HepG2 (cell line): ENCODE results near the gene ARHGEF26. TPM values are rescaled to one million over a fixed set of nuclear protein-coding genes. Genes with fewer than 3 reads are reported as not detected.

Experiments used
- ATAC-seq: fragments of 200-7000 bp; cut with Tn5 transposase; 3 replicates; pipeline ENCODE4 v1.9.1; 2020; ENCODE audit warnings: mild to moderate bottlenecking, moderate library complexity
- BruUV-seq: library from RNA; stranded (reverse); fragments of 400-500 nt; replicated peaks from 2 replicates; lab custom pipeline; 2021; lab: Mats Ljungman, UMichigan
- CTCF ChIA-PET: fragments of 300-600 bp; formaldehyde crosslinking; extraction: SDS; loops from one replicate; lab custom pipeline; 2021; ENCODE audit warnings: low total read pairs, inconsistent platforms, low intra/inter-chr PET ratio; lab: Yijun Ruan, JAX
- POLR2A ChIA-PET: fragments of 350-600 bp; sonication (Branson Sonifier 250); formaldehyde crosslinking; loops from one replicate; lab custom pipeline; 2020; ENCODE audit warnings: antibody characterized with exemption, inconsistent platforms; lab: Yijun Ruan, JAX
- DNase-seq: peaks from one replicate; pipeline ENCODE4 v3.0.0-alpha.2; 2015; ENCODE audit warnings: low spot score
- FAIRE-seq: peaks from 3 replicates; lab custom pipeline; 2011; peaks lifted over from hg19 to GRCh38; lab: Jason Lieb, UNC
- H2AFZ ChIP-seq: one replicate; pipeline ENCODE4 v1.6.1; 2011; ENCODE audit warnings: low read length, inconsistent platforms
- H3K27ac ChIP-seq: fragments of 300-600 bp; 3 replicates; pipeline ENCODE4 v1.8.0; 2011; ENCODE audit warnings: mixed run types, mild to moderate bottlenecking, mixed read lengths, low read length, inconsistent platforms; ENCODE audit not compliant: insufficient read depth; ENCODE audit errors: extremely low read length
- H3K27me3 ChIP-seq, 2 experiments: fragments of 200-600 bp in 1 of 2; 2 replicates in 1 of 2; 3 replicates in 1 of 2; pipeline versions ENCODE4 v1.6.0 to v1.8.0; 2011; ENCODE audit warnings: low read length in 2 of 2, mild to moderate bottlenecking in 2 of 2, moderate library complexity in 2 of 2, inconsistent platforms in 1 of 2; ENCODE audit not compliant: insufficient read depth in 2 of 2, control insufficient read depth in 1 of 2
- H3K36me3 ChIP-seq, 2 experiments: fragments of 200-600 bp in 1 of 2; replicated peaks in 1 of 2; 2 replicates in 1 of 2; 3 replicates in 1 of 2; pipeline versions ENCODE4 v1.5.1 to v1.8.0; 2011; ENCODE audit warnings: low read length in 2 of 2, inconsistent platforms in 1 of 2; ENCODE audit not compliant: insufficient read depth in 2 of 2, control insufficient read depth in 1 of 2
- H3K4me1 ChIP-seq: 2 replicates; pipeline ENCODE4 v1.5.1; 2012; ENCODE audit warnings: low read length, inconsistent platforms; ENCODE audit not compliant: insufficient read depth
- H3K4me2 ChIP-seq: 2 replicates; pipeline ENCODE4 v1.6.0; 2011; ENCODE audit warnings: low read depth, low read length, inconsistent platforms
- H3K4me3 ChIP-seq, 3 experiments: fragments of 200-600 bp in 1 of 3; sonication (generic), shearing (Covaris generic) in 1 of 3; replicated peaks in 1 of 3; 2 replicates each; pipeline ENCODE4 v1.5.1; 2011 to 2016; ENCODE audit warnings: low read length in 3 of 3, inconsistent platforms in 2 of 3, low read depth in 2 of 3, mild to moderate bottlenecking in 2 of 3, control low read depth in 1 of 3, mixed read lengths in 1 of 3; ENCODE audit not compliant: insufficient read depth in 1 of 3
- H3K79me2 ChIP-seq: one replicate; pipeline ENCODE4 v1.6.1; 2011; ENCODE audit warnings: low read length, inconsistent platforms; ENCODE audit not compliant: insufficient read depth
- H3K9ac ChIP-seq: 2 replicates; pipeline ENCODE4 v1.6.0; 2011; ENCODE audit warnings: mild to moderate bottlenecking, low read depth, low read length, inconsistent platforms; ENCODE audit not compliant: insufficient read depth
- H3K9me3 ChIP-seq: 2 replicates; pipeline ENCODE4 v1.5.1; 2012; ENCODE audit warnings: mild to moderate bottlenecking, low read length
- H4K20me1 ChIP-seq: 2 replicates; pipeline ENCODE4 v1.6.0; 2011; ENCODE audit warnings: inconsistent platforms, mild to moderate bottlenecking, low read length, moderate library complexity; ENCODE audit not compliant: insufficient read depth
- CBX2 ChIP-seq, 2 experiments: fragments of 200-600 bp in 1 of 2; sonication (generic); formaldehyde crosslinking in 1 of 2; IDR thresholded peaks; 2 replicates each; pipeline versions ENCODE4 v1.7.0 to v1.8.1; 2018 to 2022; ENCODE audit warnings: low read depth in 2 of 2, low read length in 1 of 2, mild to moderate bottlenecking in 1 of 2, missing genetic modification reagents in 1 of 2
- FUBP1 ChIP-seq: sonication (generic); formaldehyde crosslinking; IDR thresholded peaks from 2 replicates; pipeline ENCODE4 v1.5.1; 2020; ENCODE audit warnings: missing genetic modification reagents, mild to moderate bottlenecking, borderline replicate concordance
- NCOA5 ChIP-seq: sonication (generic); formaldehyde crosslinking; IDR thresholded peaks from 2 replicates; pipeline ENCODE4 v1.4.0; 2020; ENCODE audit warnings: missing genetic modification reagents
- POLR2AphosphoS5 ChIP-seq: IDR thresholded peaks from 2 replicates; pipeline ENCODE4 v1.6.1; 2012; ENCODE audit warnings: low read depth, low read length
- SMAD3 ChIP-seq: sonication (generic); formaldehyde crosslinking; IDR thresholded peaks from 2 replicates; pipeline ENCODE4 v1.4.0; 2020; ENCODE audit warnings: missing genetic modification reagents
- SP5 ChIP-seq: IDR thresholded peaks from 2 replicates; pipeline ENCODE4 v1.6.1; 2016; ENCODE audit warnings: low read depth, borderline replicate concordance
- TCF7L2 ChIP-seq: IDR thresholded peaks from 2 replicates; pipeline ENCODE4 v1.6.1; 2011; ENCODE audit warnings: mild to moderate bottlenecking, low read depth, low read length, moderate library complexity
- ZBTB43 ChIP-seq: sonication (generic); formaldehyde crosslinking; conservative IDR thresholded peaks from 2 replicates; pipeline ENCODE4 v1.4.0; 2020; ENCODE audit warnings: missing genetic modification reagents
- ZNF441 ChIP-seq: sonication (generic); formaldehyde crosslinking; IDR thresholded peaks from 2 replicates; pipeline ENCODE4 v1.7.0; 2021; ENCODE audit warnings: missing genetic modification reagents, borderline replicate concordance
- ZNF552 ChIP-seq: sonication (generic); formaldehyde crosslinking; IDR thresholded peaks from 2 replicates; pipeline ENCODE4 v1.9.0; 2022; ENCODE audit warnings: missing genetic modification reagents, mild to moderate bottlenecking, borderline replicate concordance
- ZNF672 ChIP-seq: sonication (generic); formaldehyde crosslinking; IDR thresholded peaks from 2 replicates; pipeline ENCODE4 v1.8.1; 2022; ENCODE audit warnings: missing genetic modification reagents
- ZNF792 ChIP-seq: IDR thresholded peaks from 2 replicates; pipeline ENCODE4 v1.6.1; 2016
- ZNF839 ChIP-seq: sonication (generic); formaldehyde crosslinking; IDR thresholded peaks from 2 replicates; pipeline ENCODE4 v1.4.0; 2020; ENCODE audit warnings: missing genetic modification reagents, mild to moderate bottlenecking, borderline replicate concordance
- ZSCAN5A ChIP-seq: sonication (generic); formaldehyde crosslinking; IDR thresholded peaks from 2 replicates; pipeline ENCODE4 v1.8.0; 2022; ENCODE audit warnings: mild to moderate bottlenecking, missing genetic modification reagents, borderline replicate concordance
- WGBS: methylation state at CpG from one replicate; pipeline ENCODE4 v1.1.6; 2017; ENCODE audit warnings: low lambda C conversion rate; 5-methylcytosine and 5-hydroxymethylcytosine counted together
- in situ Hi-C: cut with HindIII; loops from 2 replicates; pipeline ENCODE4 v1.10.0; 2017; ENCODE audit warnings: low pct_unique_long_range_greater_than_20kb; ENCODE audit not compliant: extremely low pct_ligation_motif_present
- intact Hi-C: fragments of 100-400 bp; cut with micrococcal nuclease; formaldehyde crosslinking; loops from one replicate; pipeline ENCODE4 v1.10.0; 2022; ENCODE audit not compliant: unreplicated experiment
- polyA plus RNA-seq, 8 experiments: library from polyadenylated mRNA; depleted of rRNA in 3 of 8; stranded (reverse) in 7 of 8; unstranded in 1 of 8; fragments of >200 nt; fragmentation: Illumina TruSeq in 4 of 8; extraction: Trizol in 4 of 8; gene quantifications; 2 replicates each; pipeline versions ENCODE4 v1.2.1 to v1.2.3, GENCODE V29; 2011 to 2016; ENCODE audit warnings: low read depth in 4 of 8, missing spikeins in 1 of 8, mixed read lengths in 1 of 8; ENCODE audit not compliant: insufficient read depth in 1 of 8
- total RNA-seq, 5 experiments: library from RNA; depleted of rRNA; stranded (reverse); fragments of >200 nt; fragmentation: Illumina TruSeq; extraction: Trizol; gene quantifications; 2 replicates each; pipeline ENCODE4 v1.2.3, GENCODE V29; 2016; ENCODE audit warnings: low read depth in 1 of 5
- TF ChIP-seq, protein P1 (sequence below): sonication (generic); formaldehyde crosslinking; IDR thresholded peaks from 2 replicates; pipeline ENCODE4 v1.8.1; 2023; ENCODE audit warnings: mild to moderate bottlenecking, missing genetic modification reagents

Gene ARHGEF26
- total and polyA plus RNA-seq, 2 of the 13 experiments (the other 11 are each of a cell fraction or from before 2014, with no cell fraction given) = 0.74 to 6.1 TPM

GRCh38 chr3:154225536-154225935, 104.3 kb downstream of the ARHGEF26 start (continued):
- TF ChIP-seq FUBP1 (CRISPR knock-in tag) = no peak
- no peak for TF ChIP-seq ZNF441 (CRISPR knock-in tag)
- no peak for TF ChIP-seq ZNF792 (CRISPR knock-in tag)
- TF ChIP-seq POLR2AphosphoS5 = no peak

DNA sequence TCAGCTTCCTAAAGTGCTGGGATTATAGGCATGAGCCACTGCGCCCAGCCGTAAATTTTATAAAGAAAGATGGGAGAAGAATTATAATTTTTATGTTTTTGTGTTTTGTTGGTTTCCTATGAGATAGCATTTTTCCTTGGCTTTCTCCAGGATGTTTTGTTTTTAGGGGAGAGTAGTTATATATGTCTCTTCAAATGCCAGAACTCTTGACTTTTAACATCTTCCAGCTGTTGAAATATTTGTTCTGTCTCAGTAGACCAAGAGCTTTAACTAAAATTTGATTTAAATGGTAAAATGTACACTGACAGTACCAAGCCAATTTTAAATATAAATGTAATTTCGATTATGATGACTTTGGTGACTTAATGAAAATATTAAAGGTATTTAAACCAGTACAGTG, 106.3 kb downstream of the ARHGEF26 start:
- DNase-seq (no peak), ATAC-seq (no peak), FAIRE-seq (no peak)
- Histone ChIP-seq H2AFZ (no peak overlapping the region), H3K79me2 (no peaks in the 10 kb centered on the region), H3K27me3 (no peaks in the 10 kb centered on the region), H3K27ac (no peak overlapping the region), H3K36me3 (no peaks in the 10 kb centered on the region), H3K4me1 (no peaks in the 10 kb centered on the region; the same call in 1 of the 2 replicates), H3K9ac (no peak overlapping the region), H4K20me1 (no peaks in the 10 kb centered on the region), H3K9me3 (no peaks in the 10 kb centered on the region), H3K4me2 (no peak overlapping the region), H3K4me3 (no peak overlapping the region)
- ChIA-PET POLR2A (no interaction called here), CTCF (no interaction called here)
- intact Hi-C loops = loop anchor here (10.0 kb wide), 1 partner anchor 103 kb away; the partner anchor contains the start of gene ARHGEF26
- BruUV-seq = no TSS peak
- WGBS = 68% methylated on average over 3 of the region's 3 CpGs
- TF ChIP-seq, protein P1, sequence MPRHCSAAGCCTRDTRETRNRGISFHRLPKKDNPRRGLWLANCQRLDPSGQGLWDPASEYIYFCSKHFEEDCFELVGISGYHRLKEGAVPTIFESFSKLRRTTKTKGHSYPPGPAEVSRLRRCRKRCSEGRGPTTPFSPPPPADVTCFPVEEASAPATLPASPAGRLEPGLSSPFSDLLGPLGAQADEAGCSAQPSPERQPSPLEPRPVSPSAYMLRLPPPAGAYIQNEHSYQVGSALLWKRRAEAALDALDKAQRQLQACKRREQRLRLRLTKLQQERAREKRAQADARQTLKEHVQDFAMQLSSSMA (CRISPR knock-in tag) = no peak
- TF ChIP-seq ZNF672 = no peak
- no peak for TF ChIP-seq NCOA5
- no peak for TF ChIP-seq ZNF552 (CRISPR knock-in tag)
- no peak for TF ChIP-seq SP5 (CRISPR knock-in tag)
- TF ChIP-seq SMAD3 (CRISPR knock-in tag) = no peak
- no peak for TF ChIP-seq ZBTB43 (CRISPR knock-in tag)
- no peak for TF ChIP-seq ZSCAN5A (CRISPR knock-in tag)
- TF ChIP-seq TCF7L2 = no peak
- no peak for TF ChIP-seq ZNF839 (CRISPR knock-in tag)
- no peak for TF ChIP-seq CBX2 (IDR thresholded peaks at IDR 0.05; ENCODE audit: low read depth, low read length)
- no peak for TF ChIP-seq CBX2 (CRISPR knock-in tag; IDR thresholded peaks at IDR 0.05; ENCODE audit: low read depth)
- in situ Hi-C loops = no loop called here
